ENCODE data around the gene PIEZO2. TPM values are rescaled to one million over a fixed set of nuclear protein-coding genes. Genes with fewer than 3 reads are reported as not detected.
"Not testable (repeated sequence)": the region's sequence is repeated elsewhere in the genome, so short reads cannot be mapped to it uniquely, and the experiment has no call there.

The PIEZO2 gene
- total RNA-seq, 1 donor from 2014 or later = 41.2 TPM

DNA sequence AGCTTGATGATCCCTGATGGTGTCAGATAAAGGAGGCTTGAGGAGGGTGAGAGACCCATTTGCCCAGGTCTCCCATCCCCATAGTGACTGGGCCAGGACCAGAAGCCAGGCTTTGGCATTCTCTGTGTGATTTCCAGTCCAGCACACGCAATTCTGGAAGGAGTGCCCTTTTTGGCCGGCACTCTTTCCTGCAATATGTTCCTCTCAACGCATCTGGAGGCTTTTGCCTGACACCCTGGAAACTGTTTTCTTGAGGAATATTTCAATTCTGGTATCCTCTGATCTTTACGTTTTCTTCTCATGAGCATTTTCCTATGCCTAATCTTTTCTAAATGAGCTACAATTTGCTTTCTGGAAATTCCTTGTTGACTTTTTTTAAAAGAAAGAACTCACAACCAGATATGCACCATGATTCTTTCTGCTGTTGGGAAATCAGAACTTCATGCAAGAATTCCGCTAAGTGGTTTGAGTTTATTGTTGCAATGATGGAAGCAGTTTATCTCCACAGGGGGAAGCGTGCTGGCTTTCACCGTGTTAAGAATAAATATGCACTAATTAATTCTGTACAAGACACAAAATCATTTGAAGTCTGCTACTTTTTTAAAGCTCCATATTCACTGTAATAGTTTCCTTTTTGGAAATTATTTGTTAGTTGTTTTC, 479.8 kb downstream of the PIEZO2 start:
- no peak overlapping the region for H3K4me3 ChIP-seq (ENCODE audit: low read length in 3 of 3)
- H3K4me1 ChIP-seq (ENCODE audit: control insufficient read depth in 3 of 3, insufficient read depth in 3 of 3, low read length in 3 of 3) = no peaks in the 10 kb centered on the region
- no peak overlapping the region for H3K27ac ChIP-seq (ENCODE audit: low read depth, low read length)
- no peaks in the 10 kb centered on the region for H3K36me3 ChIP-seq (ENCODE audit: control insufficient read depth in 3 of 3, insufficient read depth in 3 of 3, low read length in 3 of 3)
- H3K9ac ChIP-seq (ENCODE audit: low read depth in 1 of 3, low read length in 3 of 3) = no peak overlapping the region
- H3K9me3 ChIP-seq (ENCODE audit: control insufficient read depth in 3 of 3, low read length in 3 of 3) = no peaks in the 10 kb centered on the region
- no peaks in the 10 kb centered on the region for H3K27me3 ChIP-seq (ENCODE audit: control insufficient read depth in 3 of 3, insufficient read depth in 3 of 3, low read length in 3 of 3)

DNA sequence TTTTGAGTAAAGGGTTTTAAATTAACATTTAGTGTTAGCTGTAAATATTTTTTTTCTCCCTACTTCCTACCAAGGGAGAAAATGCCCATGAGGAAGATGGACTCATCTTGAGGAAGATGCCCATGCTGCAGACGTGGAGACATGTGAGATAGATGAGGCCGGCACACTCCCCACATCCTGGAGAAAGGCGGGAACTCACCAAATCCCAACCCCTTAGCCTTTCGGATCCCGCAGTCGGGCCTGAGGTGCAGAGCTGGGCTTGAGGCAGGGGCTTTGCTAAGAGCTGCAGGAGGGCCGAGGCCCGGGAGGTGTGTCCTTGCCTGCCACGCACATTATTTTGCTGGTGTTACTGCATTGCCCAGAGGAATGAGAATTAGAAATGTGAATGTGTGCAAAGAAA, 485.6 kb downstream of the PIEZO2 start:
- no peaks in the 10 kb centered on the region for H3K9me3 ChIP-seq (ENCODE audit: control insufficient read depth in 3 of 3, low read length in 3 of 3)
- H3K4me1 ChIP-seq (ENCODE audit: control insufficient read depth in 3 of 3, insufficient read depth in 3 of 3, low read length in 3 of 3) = no peaks in the 10 kb centered on the region
- peaks cover 0 to 8% (median 0%) of the 10 kb centered on the region in 3 donors for H3K27me3 ChIP-seq (ENCODE audit: control insufficient read depth in 3 of 3, insufficient read depth in 3 of 3, low read length in 3 of 3)
- H3K4me3 ChIP-seq (ENCODE audit: low read length in 3 of 3) = no peak overlapping the region
- H3K27ac ChIP-seq (ENCODE audit: low read depth, low read length) = no peak overlapping the region
- no peaks in the 10 kb centered on the region for H3K36me3 ChIP-seq (ENCODE audit: control insufficient read depth in 3 of 3, insufficient read depth in 3 of 3, low read length in 3 of 3)
- H3K9ac ChIP-seq (ENCODE audit: low read depth in 1 of 3, low read length in 3 of 3) = no peak overlapping the region

DNA sequence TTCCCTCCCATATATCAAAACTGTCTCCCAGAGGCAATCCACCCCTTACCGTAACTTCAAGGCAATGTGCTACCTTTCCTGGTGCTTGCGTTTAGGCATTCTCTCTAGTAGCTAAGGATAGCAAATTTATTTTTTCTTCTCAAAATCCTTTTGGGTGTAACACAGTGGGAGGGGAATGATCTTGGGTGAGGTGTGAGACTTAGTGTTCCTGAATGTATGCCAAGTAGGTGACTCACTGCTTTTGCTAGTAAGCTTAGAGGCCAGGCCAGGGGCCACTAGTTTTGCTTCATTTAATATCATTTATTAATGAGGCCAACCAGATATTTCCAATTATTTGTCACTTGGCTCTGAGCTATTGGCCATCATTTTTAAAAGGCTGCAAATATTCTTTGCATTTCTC, 488.1 kb downstream of the PIEZO2 start:
- H3K27ac ChIP-seq (ENCODE audit: low read depth, low read length) = no peak overlapping the region

DNA sequence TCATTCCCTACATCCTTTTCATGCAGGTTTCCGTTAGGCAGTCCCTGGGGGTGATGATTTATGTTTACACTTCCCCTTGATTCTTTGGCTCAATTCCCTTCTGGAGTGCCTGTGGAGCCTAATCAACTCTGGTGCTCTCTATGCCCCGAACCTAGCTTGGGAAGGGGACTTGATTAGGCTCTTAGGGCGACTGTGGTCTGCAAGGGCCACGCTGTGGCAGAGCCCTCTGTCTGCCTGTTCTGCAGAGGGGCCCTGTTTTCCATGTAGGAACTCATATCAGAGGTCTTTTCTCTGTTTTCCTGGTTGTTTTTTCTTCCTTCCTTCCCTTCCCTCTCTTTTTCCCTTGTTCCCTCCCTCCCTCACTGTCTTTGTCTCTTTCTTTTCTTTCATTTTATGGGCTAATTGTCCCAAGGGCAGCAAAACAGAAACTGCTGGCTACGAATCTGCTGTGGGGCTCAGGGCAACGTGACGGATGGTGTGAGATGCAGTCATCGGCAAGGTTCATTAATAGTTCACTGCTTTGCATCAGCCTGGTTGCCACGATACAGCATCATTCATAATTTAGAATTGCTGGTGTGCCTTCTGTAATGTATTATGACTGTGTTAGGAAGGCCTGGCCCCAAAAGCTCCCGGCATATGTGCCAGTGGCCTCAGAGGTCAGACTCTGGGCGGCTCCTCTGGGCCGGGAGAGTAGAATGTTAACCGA, 489.0 kb downstream of the PIEZO2 start:
- H3K9ac ChIP-seq (ENCODE audit: low read depth in 1 of 3, low read length in 3 of 3) = no peak overlapping the region
- H3K9me3 ChIP-seq (ENCODE audit: control insufficient read depth in 3 of 3, low read length in 3 of 3) = no peaks in the 10 kb centered on the region
- no peaks in the 10 kb centered on the region for H3K4me1 ChIP-seq (ENCODE audit: control insufficient read depth in 3 of 3, insufficient read depth in 3 of 3, low read length in 3 of 3)
- no peak overlapping the region for H3K4me3 ChIP-seq (ENCODE audit: low read length in 3 of 3)
- peaks cover 0 to 8% (median 0%) of the 10 kb centered on the region in 3 donors for H3K27me3 ChIP-seq (ENCODE audit: control insufficient read depth in 3 of 3, insufficient read depth in 3 of 3, low read length in 3 of 3)
- H3K36me3 ChIP-seq (ENCODE audit: control insufficient read depth in 3 of 3, insufficient read depth in 3 of 3, low read length in 3 of 3) = no peaks in the 10 kb centered on the region
- no peak overlapping the region for H3K27ac ChIP-seq (ENCODE audit: low read depth, low read length)

More for the DNA sequence above, 488.1 kb downstream of the PIEZO2 start:
- H3K4me3 ChIP-seq (ENCODE audit: low read length in 3 of 3) = no peak overlapping the region
- H3K9ac ChIP-seq (ENCODE audit: low read depth in 1 of 3, low read length in 3 of 3) = no peak overlapping the region
- H3K36me3 ChIP-seq (ENCODE audit: control insufficient read depth in 3 of 3, insufficient read depth in 3 of 3, low read length in 3 of 3) = no peaks in the 10 kb centered on the region
- peaks cover 0 to 8% (median 0%) of the 10 kb centered on the region in 3 donors for H3K27me3 ChIP-seq (ENCODE audit: control insufficient read depth in 3 of 3, insufficient read depth in 3 of 3, low read length in 3 of 3)
- no peaks in the 10 kb centered on the region for H3K9me3 ChIP-seq (ENCODE audit: control insufficient read depth in 3 of 3, low read length in 3 of 3)
- H3K4me1 ChIP-seq (ENCODE audit: control insufficient read depth in 3 of 3, insufficient read depth in 3 of 3, low read length in 3 of 3) = no peaks in the 10 kb centered on the region

DNA sequence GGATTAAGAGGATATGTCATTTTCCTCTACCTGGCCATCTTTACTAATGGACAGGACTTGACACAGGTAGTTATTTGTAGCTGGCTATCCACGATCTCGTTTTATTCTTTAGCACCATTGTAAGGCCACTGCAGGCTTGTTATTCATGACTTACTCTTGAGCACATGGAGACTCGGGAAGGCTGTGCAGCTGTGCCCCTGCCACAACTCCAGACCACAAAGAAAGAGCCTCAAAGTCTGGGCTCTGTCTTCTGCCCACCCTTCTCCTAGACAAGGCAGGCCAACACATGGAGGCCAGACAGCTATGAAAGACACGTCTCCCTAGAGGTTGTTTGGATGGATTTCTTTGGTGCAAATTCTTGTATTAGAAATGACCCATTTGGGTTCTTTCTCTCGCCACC, 489.8 kb downstream of the PIEZO2 start:
- no peaks in the 10 kb centered on the region for H3K9me3 ChIP-seq (ENCODE audit: control insufficient read depth in 3 of 3, low read length in 3 of 3)
- H3K36me3 ChIP-seq (ENCODE audit: control insufficient read depth in 3 of 3, insufficient read depth in 3 of 3, low read length in 3 of 3) = no peaks in the 10 kb centered on the region
- no peak overlapping the region for H3K9ac ChIP-seq (ENCODE audit: low read depth in 1 of 3, low read length in 3 of 3)
- peaks cover 0 to 8% (median 0%) of the 10 kb centered on the region in 3 donors for H3K27me3 ChIP-seq (ENCODE audit: control insufficient read depth in 3 of 3, insufficient read depth in 3 of 3, low read length in 3 of 3)
- no peak overlapping the region for H3K4me3 ChIP-seq (ENCODE audit: low read length in 3 of 3)
- no peak overlapping the region for H3K27ac ChIP-seq (ENCODE audit: low read depth, low read length)
- H3K4me1 ChIP-seq (ENCODE audit: control insufficient read depth in 3 of 3, insufficient read depth in 3 of 3, low read length in 3 of 3) = no peaks in the 10 kb centered on the region

DNA sequence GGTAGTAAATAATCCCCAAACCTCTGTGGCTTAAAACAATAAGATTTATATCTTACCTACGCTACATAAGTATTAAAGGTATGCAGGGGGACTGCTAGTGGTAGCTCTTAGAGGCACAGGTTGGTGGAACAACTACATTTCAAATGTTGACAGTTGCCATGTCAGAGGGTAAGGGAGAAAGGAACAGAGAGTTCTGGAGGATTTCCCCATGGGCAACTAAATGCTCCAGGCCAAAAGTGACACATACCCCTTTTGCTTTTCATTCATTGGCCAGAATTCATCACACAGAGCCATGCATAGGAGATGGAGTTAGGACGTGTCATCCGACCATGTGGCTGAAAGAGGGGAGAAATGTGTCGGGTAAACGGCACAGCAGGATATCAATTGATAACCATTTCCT, 490.4 kb downstream of the PIEZO2 start:
- Histone ChIP-seq H3K9me3 (ENCODE audit: control insufficient read depth in 3 of 3, low read length in 3 of 3) (no peaks in the 10 kb centered on the region), H3K4me1 (ENCODE audit: control insufficient read depth in 3 of 3, insufficient read depth in 3 of 3, low read length in 3 of 3) (no peaks in the 10 kb centered on the region), H3K9ac (ENCODE audit: low read depth in 1 of 3, low read length in 3 of 3) (no peak overlapping the region), H3K27ac (ENCODE audit: low read depth, low read length) (no peak overlapping the region), H3K4me3 (ENCODE audit: low read length in 3 of 3) (no peak overlapping the region), H3K27me3 (ENCODE audit: control insufficient read depth in 3 of 3, insufficient read depth in 3 of 3, low read length in 3 of 3) (peaks cover 0 to 8% (median 0%) of the 10 kb centered on the region in 3 donors), H3K36me3 (ENCODE audit: control insufficient read depth in 3 of 3, insufficient read depth in 3 of 3, low read length in 3 of 3) (no peaks in the 10 kb centered on the region)

DNA sequence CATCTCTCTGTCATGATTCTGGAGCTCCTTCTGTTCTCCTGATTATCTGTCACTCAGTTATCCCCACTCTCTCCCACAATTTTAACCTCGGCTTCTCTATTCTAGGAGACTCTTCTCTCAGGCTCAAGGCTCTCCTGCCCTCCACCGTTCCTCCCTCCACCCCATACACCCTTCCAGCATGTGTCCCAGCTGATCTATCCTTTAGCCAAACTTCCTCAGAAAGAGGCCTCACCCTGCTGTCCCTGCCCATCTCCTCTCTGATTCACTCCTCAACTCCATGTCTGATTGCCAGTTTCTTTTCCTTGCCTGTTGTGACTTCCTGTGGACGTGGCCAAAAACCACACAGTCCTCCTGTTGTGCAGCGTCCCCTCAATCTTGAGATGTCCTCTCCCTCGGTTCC, 505.4 kb downstream of the PIEZO2 start:
- H3K9ac ChIP-seq (ENCODE audit: low read depth in 1 of 3, low read length in 3 of 3); H3K27me3 ChIP-seq (ENCODE audit: control insufficient read depth in 3 of 3, insufficient read depth in 3 of 3, low read length in 3 of 3); H3K4me1 ChIP-seq (ENCODE audit: control insufficient read depth in 3 of 3, insufficient read depth in 3 of 3, low read length in 3 of 3); H3K36me3 ChIP-seq (ENCODE audit: control insufficient read depth in 3 of 3, insufficient read depth in 3 of 3, low read length in 3 of 3); H3K27ac ChIP-seq (ENCODE audit: low read depth, low read length); H3K9me3 ChIP-seq (ENCODE audit: control insufficient read depth in 3 of 3, low read length in 3 of 3); H3K4me3 ChIP-seq (ENCODE audit: low read length in 3 of 3): not testable (repeated sequence)

DNA sequence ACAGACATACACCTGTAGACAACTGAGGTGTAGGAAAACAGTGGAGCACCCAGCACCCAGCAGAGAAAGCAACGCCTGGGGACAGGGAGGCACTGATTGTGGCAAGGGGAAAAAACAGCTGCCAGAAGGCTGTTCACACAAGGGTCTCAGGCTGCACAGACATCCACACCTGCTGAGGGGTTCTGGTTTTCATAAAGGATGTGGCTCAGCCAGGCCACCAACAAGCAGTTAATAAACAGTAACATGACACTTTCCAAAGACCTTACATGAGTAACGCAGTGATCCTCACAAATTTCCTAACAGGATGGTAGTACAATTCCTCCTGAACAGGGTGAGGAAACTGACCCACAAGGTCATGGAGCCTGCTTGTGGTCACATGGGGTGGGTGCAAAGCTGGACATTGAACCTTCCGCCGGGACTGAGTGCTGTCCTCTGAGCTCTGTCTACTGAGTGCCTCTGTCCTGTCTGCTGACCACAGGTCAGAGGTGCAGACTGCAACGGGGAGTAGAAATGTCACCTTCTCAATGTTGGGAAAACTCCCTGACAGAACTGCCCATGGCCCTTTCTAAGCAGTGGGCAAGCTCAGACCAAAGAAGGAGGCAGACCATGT, 506.3 kb downstream of the PIEZO2 start:
- H3K36me3 ChIP-seq (ENCODE audit: control insufficient read depth in 3 of 3, insufficient read depth in 3 of 3, low read length in 3 of 3); H3K9ac ChIP-seq (ENCODE audit: low read depth in 1 of 3, low read length in 3 of 3); H3K27ac ChIP-seq (ENCODE audit: low read depth, low read length); H3K4me3 ChIP-seq (ENCODE audit: low read length in 3 of 3); H3K9me3 ChIP-seq (ENCODE audit: control insufficient read depth in 3 of 3, low read length in 3 of 3); H3K27me3 ChIP-seq (ENCODE audit: control insufficient read depth in 3 of 3, insufficient read depth in 3 of 3, low read length in 3 of 3); H3K4me1 ChIP-seq (ENCODE audit: control insufficient read depth in 3 of 3, insufficient read depth in 3 of 3, low read length in 3 of 3): not testable (repeated sequence)

DNA sequence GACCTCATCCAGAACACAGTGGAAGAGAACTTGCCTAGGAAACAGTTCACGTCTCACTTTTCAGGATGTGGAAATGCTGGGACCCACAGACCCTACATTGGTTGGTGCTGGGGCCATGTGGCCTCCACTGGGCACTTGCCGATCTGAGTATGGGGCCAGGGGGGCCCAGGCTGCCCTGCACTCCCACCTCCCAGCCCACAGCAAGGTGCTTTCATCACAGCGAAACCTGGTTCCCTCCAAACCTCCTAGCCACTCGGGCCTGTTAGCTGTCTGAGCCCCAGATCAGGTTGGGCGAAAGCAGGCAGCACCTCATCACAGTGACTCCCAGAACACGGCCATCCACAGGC, 510.9 kb downstream of the PIEZO2 start:
- not testable (repeated sequence) for H3K4me1 ChIP-seq (ENCODE audit: control insufficient read depth in 3 of 3, insufficient read depth in 3 of 3, low read length in 3 of 3); H3K27ac ChIP-seq (ENCODE audit: low read depth, low read length); H3K4me3 ChIP-seq (ENCODE audit: low read length in 3 of 3); H3K9ac ChIP-seq (ENCODE audit: low read depth in 1 of 3, low read length in 3 of 3); H3K27me3 ChIP-seq (ENCODE audit: control insufficient read depth in 3 of 3, insufficient read depth in 3 of 3, low read length in 3 of 3); H3K36me3 ChIP-seq (ENCODE audit: control insufficient read depth in 3 of 3, insufficient read depth in 3 of 3, low read length in 3 of 3); H3K9me3 ChIP-seq (ENCODE audit: control insufficient read depth in 3 of 3, low read length in 3 of 3)

DNA sequence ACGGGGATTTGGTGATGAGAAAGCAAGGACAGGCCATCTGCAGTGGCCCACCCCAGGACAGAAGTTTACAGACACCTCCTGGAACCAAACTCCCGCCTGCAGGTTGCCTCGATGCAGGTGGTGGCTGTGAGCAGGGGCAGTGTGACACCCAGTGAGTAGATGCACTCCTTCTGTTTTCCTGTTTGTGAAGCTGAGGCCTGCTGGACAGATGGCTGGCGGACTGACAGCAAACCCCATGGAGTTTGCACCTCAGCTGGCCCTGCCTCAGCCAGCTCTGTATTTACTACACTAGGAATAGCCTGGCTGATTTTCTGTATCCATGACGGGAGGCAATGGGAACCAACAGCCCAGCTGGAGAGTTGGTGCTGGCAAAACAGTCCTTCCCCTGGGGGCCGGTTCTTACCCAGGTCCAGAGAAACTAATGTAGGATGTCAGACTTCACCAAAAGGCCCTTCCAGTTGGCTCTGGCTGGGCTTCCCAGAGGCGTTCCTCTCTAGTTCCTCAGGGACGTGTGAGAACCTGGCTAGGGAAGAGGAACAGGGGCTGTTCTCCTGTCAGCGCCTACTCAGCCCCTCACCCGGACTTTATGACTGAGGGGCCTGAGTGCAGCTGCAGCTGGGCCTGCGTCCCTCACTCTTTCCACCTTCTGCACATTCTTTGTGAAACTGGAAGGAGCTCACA, 511.4 kb downstream of the PIEZO2 start:
- H3K36me3 ChIP-seq (ENCODE audit: control insufficient read depth in 3 of 3, insufficient read depth in 3 of 3, low read length in 3 of 3); H3K4me3 ChIP-seq (ENCODE audit: low read length in 3 of 3); H3K9me3 ChIP-seq (ENCODE audit: control insufficient read depth in 3 of 3, low read length in 3 of 3); H3K27me3 ChIP-seq (ENCODE audit: control insufficient read depth in 3 of 3, insufficient read depth in 3 of 3, low read length in 3 of 3); H3K9ac ChIP-seq (ENCODE audit: low read depth in 1 of 3, low read length in 3 of 3); H3K4me1 ChIP-seq (ENCODE audit: control insufficient read depth in 3 of 3, insufficient read depth in 3 of 3, low read length in 3 of 3); H3K27ac ChIP-seq (ENCODE audit: low read depth, low read length): not testable (repeated sequence)
